ENCODE measurements around the gene ISG15. TPM values are rescaled to one million over a fixed set of nuclear protein-coding genes. Genes with fewer than 3 reads are reported as not detected.

ISG15 gene
- total and polyA plus RNA-seq, 8 donors: 8.3 to 90.0 (median 15.7) TPM

GRCh38 chr1:1031659-1032235 is 18.4 kb downstream of the ISG15 start:
- Histone ChIP-seq H3K36me3 (no peaks in the 10 kb centered on the region), H3K9me3 (no peaks in the 10 kb centered on the region), H3K4me1 (peaks cover 6 to 23% of the 10 kb centered on the region in 2 donors), H3K27me3 (peaks cover 13 to 55% of the 10 kb centered on the region in 2 donors), H3K4me3 (no peak overlapping the region), H3K27ac (no peak overlapping the region)
- intact Hi-C loops (cut with DNase I): no loop called here
- ATAC-seq (no peak), DNase-seq (no peak)
- TF ChIP-seq CTCF (IDR thresholded peaks at IDR 0.05): no peak

- ATAC-seq (peak; percentile 64), DNase-seq (no peak)
- Histone ChIP-seq H3K4me3 (peak overlapping the region in 1 of 2 donors; percentile 32), H3K27me3 (peaks cover 13 to 61% of the 10 kb centered on the region in 2 donors), H3K9me3 (no peaks in the 10 kb centered on the region), H3K4me1 (peaks cover 6 to 23% of the 10 kb centered on the region in 2 donors), H3K27ac (no peak overlapping the region), H3K36me3 (no peaks in the 10 kb centered on the region)
- intact Hi-C loops (cut with DNase I): no loop called here
- TF ChIP-seq CTCF (IDR thresholded peaks at IDR 0.05): no peak
Observed at GRCh38 chr1:1032424-1032823, 19.1 kb downstream of the ISG15 start.

GRCh38 chr1:1033009-1033587 is 19.8 kb downstream of the ISG15 start:
- Histone ChIP-seq H3K27me3 (peaks cover 13 to 67% of the 10 kb centered on the region in 2 donors), H3K36me3 (no peaks in the 10 kb centered on the region), H3K27ac (no peak overlapping the region), H3K4me3 (peak overlapping the region; percentile 19 to 32), H3K9me3 (no peaks in the 10 kb centered on the region), H3K4me1 (peaks cover 6 to 23% of the 10 kb centered on the region in 2 donors)
- ATAC-seq: peak; percentile 95
- DNase-seq: peak; percentile 72 to 91 (median 87)
- intact Hi-C loops (cut with DNase I): no loop called here
- peak; percentile 38 to 56 for TF ChIP-seq CTCF (IDR thresholded peaks at IDR 0.05)

GRCh38 chr1:1033731-1034438 is 20.6 kb downstream of the ISG15 start:
- H3K27ac ChIP-seq: no peak overlapping the region
- no peak overlapping the region for H3K4me3 ChIP-seq
- H3K27me3 ChIP-seq: peaks cover 13 to 75% of the 10 kb centered on the region in 2 donors
- H3K36me3 ChIP-seq: no peaks in the 10 kb centered on the region
- TF ChIP-seq CTCF (IDR thresholded peaks at IDR 0.05): no peak
- intact Hi-C loops (cut with DNase I): no loop called here
- no peaks in the 10 kb centered on the region for H3K9me3 ChIP-seq
- DNase-seq: no peak
- no peak for ATAC-seq
- peaks cover 6 to 24% of the 10 kb centered on the region in 2 donors for H3K4me1 ChIP-seq

GRCh38 chr1:1034439-1034781 is 21.1 kb downstream of the ISG15 start:
- no peak overlapping the region for H3K4me3 ChIP-seq
- no peaks in the 10 kb centered on the region for H3K9me3 ChIP-seq
- H3K27ac ChIP-seq: no peak overlapping the region
- DNase-seq (no peak), ATAC-seq (no peak)
- H3K27me3 ChIP-seq: peaks cover 13 to 80% of the 10 kb centered on the region in 2 donors
- peaks cover 8 to 29% of the 10 kb centered on the region in 2 donors for H3K4me1 ChIP-seq
- TF ChIP-seq CTCF (IDR thresholded peaks at IDR 0.05): no peak
- intact Hi-C loops (cut with DNase I): no loop called here
- H3K36me3 ChIP-seq: no peaks in the 10 kb centered on the region
